HEK293 (cell line): ENCODE results near the gene STK24.

Experiments used
- CTCF ChIA-PET: fragments of 350-600 bp; formaldehyde crosslinking; extraction: SDS; loops from one replicate; lab custom pipeline; 2021; ENCODE audit warnings: antibody characterized with exemption; lab: Yijun Ruan, JAX
- POLR2A ChIA-PET: fragments of 300-600 bp; formaldehyde crosslinking; extraction: SDS; loops from one replicate; lab custom pipeline; 2020; ENCODE audit warnings: antibody characterized with exemption, inconsistent platforms; lab: Yijun Ruan, JAX
- H3K27ac ChIP-seq: fragments of 200-500 bp; sonication (Bioruptor generic); 2 replicates; pipeline ENCODE4 v1.5.1; 2014; ENCODE audit warnings: low read depth, low read length, control low read depth, inconsistent platforms; ENCODE audit errors: extremely low read depth
- H3K36me3 ChIP-seq, 2 experiments: fragments of 200-500 bp in 1 of 2; sonication (Bioruptor generic) in 1 of 2; 1 replicate in 1 of 2; 2 replicates in 1 of 2; pipeline ENCODE4 v1.5.1; 2014 to 2017; ENCODE audit warnings: inconsistent platforms in 2 of 2, low read length in 2 of 2; ENCODE audit not compliant: control insufficient read depth in 2 of 2, insufficient read depth in 1 of 2
- H3K4me1 ChIP-seq: fragments of 200-500 bp; sonication (Bioruptor generic); 2 replicates; pipeline ENCODE4 v1.5.1; 2014; ENCODE audit warnings: mild to moderate bottlenecking, low read length, inconsistent platforms; ENCODE audit not compliant: control insufficient read depth, insufficient read depth
- H3K4me3 ChIP-seq: 2 replicates; pipeline ENCODE4 v1.5.1; 2011; ENCODE audit warnings: low read depth, mild to moderate bottlenecking, control low read depth, low read length, moderate library complexity
- H3K9me3 ChIP-seq: fragments of 200-500 bp; sonication (Bioruptor generic); 2 replicates; pipeline ENCODE4 v1.5.1; 2014; ENCODE audit warnings: low read depth, low read length, inconsistent platforms; ENCODE audit not compliant: control insufficient read depth, insufficient read depth
- HIC1 ChIP-seq: fragments of 450-650 bp; formaldehyde crosslinking; IDR thresholded peaks from 2 replicates; pipeline ENCODE4 v1.5.1; 2016; ENCODE audit warnings: missing biosample characterization, missing genetic modification characterization
- IKZF3 ChIP-seq: fragments of 450-650 bp; IDR thresholded peaks from 2 replicates; pipeline ENCODE4 v1.5.0; 2018; ENCODE audit warnings: missing biosample characterization, mild to moderate bottlenecking, missing genetic modification characterization, moderate library complexity
- KLF7 ChIP-seq: fragments of 450-650 bp; formaldehyde crosslinking; IDR thresholded peaks from 2 replicates; pipeline ENCODE4 v1.5.1; 2016; ENCODE audit warnings: missing biosample characterization, missing genetic modification characterization, borderline replicate concordance
- REST ChIP-seq: fragments of 450-650 bp; formaldehyde crosslinking; IDR thresholded peaks from 2 replicates; pipeline ENCODE4 v1.5.1; 2016; ENCODE audit warnings: missing biosample characterization, missing genetic modification characterization
- SP3 ChIP-seq: fragments of 450-650 bp; formaldehyde crosslinking; IDR thresholded peaks from 2 replicates; pipeline ENCODE4 v1.5.1; 2016; ENCODE audit warnings: missing biosample characterization, missing genetic modification characterization
- TSHZ1 ChIP-seq: fragments of 450-650 bp; formaldehyde crosslinking; IDR thresholded peaks from 2 replicates; pipeline ENCODE4 v1.5.1; 2016; ENCODE audit warnings: missing biosample characterization, missing genetic modification characterization, borderline replicate concordance
- ZBTB20 ChIP-seq: fragments of 450-650 bp; formaldehyde crosslinking; IDR thresholded peaks from 2 replicates; pipeline ENCODE4 v1.5.1; 2016; ENCODE audit warnings: missing biosample characterization, missing genetic modification characterization
- ZBTB26 ChIP-seq: fragments of 450-650 bp; formaldehyde crosslinking; optimal IDR thresholded peaks from 2 replicates; pipeline ENCODE3; 2016; ENCODE audit warnings: missing biosample characterization, mild to moderate bottlenecking, missing genetic modification characterization
- ZBTB8A ChIP-seq: fragments of 450-650 bp; formaldehyde crosslinking; IDR thresholded peaks from 2 replicates; pipeline ENCODE4 v1.5.1; 2016; ENCODE audit warnings: missing biosample characterization, missing genetic modification characterization
- ZIC2 ChIP-seq: fragments of 450-650 bp; formaldehyde crosslinking; IDR thresholded peaks from 2 replicates; pipeline ENCODE4 v1.5.1; 2016; ENCODE audit warnings: missing biosample characterization, missing genetic modification characterization
- ZNF10 ChIP-seq: fragments of 450-650 bp; formaldehyde crosslinking; IDR thresholded peaks from 2 replicates; pipeline ENCODE4 v1.5.1; 2017; ENCODE audit warnings: missing biosample characterization, missing genetic modification characterization
- ZNF175 ChIP-seq: fragments of 450-650 bp; formaldehyde crosslinking; IDR thresholded peaks from 2 replicates; pipeline ENCODE4 v1.5.1; 2016; ENCODE audit warnings: missing biosample characterization, missing genetic modification characterization
- ZNF19 ChIP-seq: fragments of 450-650 bp; formaldehyde crosslinking; IDR thresholded peaks from 2 replicates; pipeline ENCODE4; 2016; ENCODE audit warnings: missing biosample characterization, missing genetic modification characterization, low read depth
- ZNF280D ChIP-seq: fragments of 450-650 bp; formaldehyde crosslinking; IDR thresholded peaks from 2 replicates; pipeline ENCODE4 v1.5.1; 2016; ENCODE audit warnings: missing biosample characterization, missing genetic modification characterization
- ZNF335 ChIP-seq: fragments of 450-650 bp; formaldehyde crosslinking; conservative IDR thresholded peaks from 2 replicates; pipeline ENCODE4 v1.5.1; 2016; ENCODE audit warnings: missing biosample characterization, missing genetic modification characterization
- ZNF350 ChIP-seq: fragments of 450-650 bp; formaldehyde crosslinking; IDR thresholded peaks from 2 replicates; pipeline ENCODE4 v1.5.0; 2017; ENCODE audit warnings: missing biosample characterization, mild to moderate bottlenecking, missing genetic modification characterization
- ZNF513 ChIP-seq: fragments of 450-650 bp; IDR thresholded peaks from 2 replicates; pipeline ENCODE4 v1.5.1; 2018; ENCODE audit warnings: missing biosample characterization, missing genetic modification characterization
- ZNF514 ChIP-seq: fragments of 450-650 bp; formaldehyde crosslinking; IDR thresholded peaks from 2 replicates; pipeline ENCODE4 v1.5.1; 2016; ENCODE audit warnings: missing biosample characterization, missing genetic modification characterization
- ZNF660 ChIP-seq: fragments of 450-650 bp; IDR thresholded peaks from 2 replicates; pipeline ENCODE4 v1.5.1; 2018; ENCODE audit warnings: missing biosample characterization, mild to moderate bottlenecking, missing genetic modification characterization

The STK24 gene

GRCh38 chr13:98460516-98460915 lies 116.4 kb downstream of the STK24 start:
- ChIA-PET POLR2A (no interaction called here), CTCF (no interaction called here)
- no peaks in the 10 kb centered on the region for H3K9me3 ChIP-seq
- no peak for TF ChIP-seq ZBTB20 (tag by site-specific recombination)
- no peak for TF ChIP-seq ZNF513 (tag by site-specific recombination)
- TF ChIP-seq ZIC2 (tag by site-specific recombination), result no peak
- no peak for TF ChIP-seq ZNF335 (tag by site-specific recombination)
- no peak for TF ChIP-seq ZNF175 (tag by site-specific recombination)
- no peak for TF ChIP-seq ZNF280D
- TF ChIP-seq KLF7 (tag by site-specific recombination), result no peak
- TF ChIP-seq REST (tag by site-specific recombination), result no peak
- TF ChIP-seq ZNF350, result no peak
- TF ChIP-seq ZNF660 (tag by site-specific recombination), result no peak
- no peak for TF ChIP-seq ZBTB26 (tag by site-specific recombination)
- no peak for TF ChIP-seq ZNF514
- TF ChIP-seq IKZF3, result no peak
- no peak for TF ChIP-seq HIC1 (tag by site-specific recombination)
- no peak for TF ChIP-seq SP3
- TF ChIP-seq ZNF10 (tag by site-specific recombination), result no peak
- no peak for TF ChIP-seq ZNF19 (tag by site-specific recombination)
- TF ChIP-seq TSHZ1 (tag by site-specific recombination), result no peak
- no peak for TF ChIP-seq ZBTB8A
- no peak overlapping the region for H3K4me3 ChIP-seq
- no peaks in the 10 kb centered on the region for H3K4me1 ChIP-seq
- H3K27ac ChIP-seq, result no peak overlapping the region
- peaks cover 0 to 83% of the 10 kb centered on the region in 2 experiments; a peak in 1 of 3 replicates for H3K36me3 ChIP-seq
